Heart left ventricle (tissue), 16 donors: ENCODE data around the gene FBXL4. TPM values are rescaled to one million over a fixed set of nuclear protein-coding genes. Genes with fewer than 3 reads are reported as not detected.

Source experiments
- ATAC-seq, 4 donors: fragments of 200-7000 bp; cut with Tn5 transposase; one replicate each; pipeline ENCODE4 v1.9.1; 2020 to 2022; ENCODE audit warnings: moderate library complexity in 4 of 4, mild to moderate bottlenecking in 3 of 4, moderate number of reproducible peaks in 1 of 4
- DNase-seq, 5 donors: peaks; one replicate each; pipeline ENCODE4 v3.0.0-alpha.2; 2020
- H3K27ac ChIP-seq, 12 donors: fragments of 200-600 bp; sonication (generic) in 4 of 12; one replicate each; pipeline versions ENCODE4 v1.5.0 to v1.8.0; 2016 to 2022; ENCODE audit warnings: mild to moderate bottlenecking in 2 of 12
- H3K27me3 ChIP-seq, 9 donors: fragments of 200-600 bp; sonication (generic) in 2 of 9; one replicate each; pipeline versions ENCODE4 v1.5.1 to v1.8.0; 2016 to 2022; ENCODE audit warnings: mild to moderate bottlenecking in 3 of 9
- H3K36me3 ChIP-seq, 9 donors: fragments of 200-600 bp; sonication (generic) in 2 of 9; one replicate each; pipeline versions ENCODE4 v1.5.0 to v1.8.0; 2018 to 2022; ENCODE audit warnings: mild to moderate bottlenecking in 2 of 9
- H3K4me1 ChIP-seq, 12 donors: fragments of 200-600 bp; sonication (generic) in 4 of 12; one replicate each; pipeline versions ENCODE4 v1.5.0 to v1.8.0; 2016 to 2022; ENCODE audit warnings: mild to moderate bottlenecking in 3 of 12
- H3K4me3 ChIP-seq, 12 donors: fragments of 200-600 bp; sonication (generic) in 4 of 12; one replicate each; pipeline versions ENCODE4 v1.5.0 to v1.8.0; 2017 to 2022; ENCODE audit warnings: mild to moderate bottlenecking in 9 of 12, moderate library complexity in 4 of 12
- H3K9me3 ChIP-seq, 12 donors: fragments of 200-600 bp; sonication (generic) in 4 of 12; one replicate each; pipeline versions ENCODE4 v1.5.0 to v1.8.0; 2016 to 2022; ENCODE audit warnings: mild to moderate bottlenecking in 1 of 12
- POLR2A ChIP-seq, 2 donors: fragments of 450-650 bp; IDR thresholded peaks; one replicate each; pipeline ENCODE4 v1.6.1; 2017; ENCODE audit warnings: antibody characterized with exemption in 2 of 2, mild to moderate bottlenecking in 2 of 2, moderate library complexity in 2 of 2
- WGBS, 4 donors: extraction: QIAGEN DNeasy Blood & Tissue Kit in 2 of 4; methylation state at CpG; one replicate each; pipeline versions ENCODE4 v1.1.5 to v1.1.7; 2013 to 2018; 5-methylcytosine and 5-hydroxymethylcytosine counted together
- intact Hi-C, 10 donors: fragments of 100-400 bp; cut with DNase I; formaldehyde crosslinking; loops; one replicate each; pipeline versions ENCODE4 v1.11.1 to v1.14.2; 2022
- polyA plus RNA-seq, 2 donors: library from polyadenylated mRNA; stranded (reverse); fragments of 200-250 nt; gene quantifications; one replicate each; pipeline ENCODE4 v1.2.3, GENCODE V29; 2013
- total RNA-seq, 9 donors: library from RNA; depleted of rRNA in 2 of 9; stranded (reverse); fragments of >200 nt in 2 of 9; fragmentation: NEBNext Ultra II Directional in 3 of 9; extraction: Animal tissue kit (Norgen Biotek cat#: 25700) in 3 of 9; gene quantifications; one replicate each; pipeline versions ENCODE4 v1.1.0 to v1.2.4, GENCODE V29; 2016 to 2023
- TF ChIP-seq, protein P1 (sequence below), 12 donors: fragments of 200-600 bp; sonication (generic) in 4 of 12; IDR thresholded peaks; one replicate each; pipeline versions ENCODE4 v1.5.0 to v1.8.0; 2018 to 2022; ENCODE audit warnings: antibody characterized with exemption in 12 of 12, mild to moderate bottlenecking in 5 of 12
- donor health status: ischemic (EF 13 %, LVEDD 7.1; RV severe dilation, severe dysfunction).
- donor health status: healthy with polysubstance abuse.
- donor health status: DM: no; HTN: yes; CAD: no.
- donor health status: DM: no; HTN: no; CAD: no.
- donor health status: ischemic (EF 25% LVEDD 6.9; RV normal size, moderate dysfunction).
- donor health status: ischemic (EF 25% LVEDD 5.7; RV mildly dilated, moderate dysfunction).
- donor health status: healthy.
- donor health status: DM: yes; HTN: yes; CAD: no.
- donor health status: ischemic (EF 35%, LVEDD 5.7; RV mildly dilated, moderate dysfunction).
- donor health status: nonischemic (EF 11% LVEDD 7.7; RV severe dilation, severe dysfunction).
- donor health status: DM: yes; HTN: yes; CAD: no.
- donor health status: PGD.
- donor health status: ischemic (EF 29% LVEDD 5.4; RV normal size, mild dysfunction).
- donor health status: nonischemic (EF 23%, LVEDD 6.1; RV moderate dilation, normal function).

FBXL4 gene
- total and polyA plus RNA-seq, 11 donors, result 2.9 to 22.0 (median 15.9) TPM

DNA sequence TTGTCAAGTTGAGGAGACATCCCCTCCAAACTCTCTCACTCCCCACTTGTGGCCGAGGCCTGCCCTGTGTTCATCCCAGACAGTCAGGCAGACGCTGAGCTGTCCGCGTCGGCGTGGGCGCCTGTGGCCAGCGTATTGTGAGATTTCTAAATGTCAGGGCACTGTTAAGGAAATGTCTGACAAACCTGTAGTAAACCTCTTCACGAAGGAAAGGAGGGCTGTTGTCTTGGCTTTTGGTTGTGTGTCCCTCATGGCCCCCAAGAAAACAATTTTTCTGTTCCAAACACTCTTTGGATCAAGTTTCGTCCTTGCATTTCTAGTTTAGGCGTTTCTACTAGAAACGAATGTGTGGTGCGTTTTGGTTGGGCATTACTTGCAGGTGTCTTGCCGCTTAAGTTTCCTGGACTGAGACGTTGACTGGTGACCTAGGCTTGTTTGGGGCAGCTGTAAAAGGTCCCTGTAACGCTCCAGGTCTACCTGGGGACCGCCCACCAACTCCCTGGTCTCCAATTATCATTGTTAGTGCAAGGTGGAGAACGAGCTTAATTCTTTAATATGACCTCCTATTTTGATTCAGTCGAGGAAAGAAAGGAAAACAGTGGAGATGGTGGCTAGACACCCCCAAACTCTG lies 122.0 kb downstream of the FBXL4 start:
- H3K27me3 ChIP-seq, result peaks cover 68 to 100% (median 89%) of the 10 kb centered on the region in 9 donors
- TF ChIP-seq, protein P1, sequence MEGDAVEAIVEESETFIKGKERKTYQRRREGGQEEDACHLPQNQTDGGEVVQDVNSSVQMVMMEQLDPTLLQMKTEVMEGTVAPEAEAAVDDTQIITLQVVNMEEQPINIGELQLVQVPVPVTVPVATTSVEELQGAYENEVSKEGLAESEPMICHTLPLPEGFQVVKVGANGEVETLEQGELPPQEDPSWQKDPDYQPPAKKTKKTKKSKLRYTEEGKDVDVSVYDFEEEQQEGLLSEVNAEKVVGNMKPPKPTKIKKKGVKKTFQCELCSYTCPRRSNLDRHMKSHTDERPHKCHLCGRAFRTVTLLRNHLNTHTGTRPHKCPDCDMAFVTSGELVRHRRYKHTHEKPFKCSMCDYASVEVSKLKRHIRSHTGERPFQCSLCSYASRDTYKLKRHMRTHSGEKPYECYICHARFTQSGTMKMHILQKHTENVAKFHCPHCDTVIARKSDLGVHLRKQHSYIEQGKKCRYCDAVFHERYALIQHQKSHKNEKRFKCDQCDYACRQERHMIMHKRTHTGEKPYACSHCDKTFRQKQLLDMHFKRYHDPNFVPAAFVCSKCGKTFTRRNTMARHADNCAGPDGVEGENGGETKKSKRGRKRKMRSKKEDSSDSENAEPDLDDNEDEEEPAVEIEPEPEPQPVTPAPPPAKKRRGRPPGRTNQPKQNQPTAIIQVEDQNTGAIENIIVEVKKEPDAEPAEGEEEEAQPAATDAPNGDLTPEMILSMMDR (IDR thresholded peaks at IDR 0.05), result no peak
- no peak for TF ChIP-seq POLR2A (IDR thresholded peaks at IDR 0.05)
- ATAC-seq (no peak), DNase-seq (no peak)
- H3K27ac ChIP-seq, result no peak overlapping the region
- intact Hi-C loops, result no loop called here
- WGBS, 4 donors, result 3 to 8% (median 4%) methylated on average over 19 of the region's 19 CpGs
- H3K36me3 ChIP-seq, result no peaks in the 10 kb centered on the region
- no peaks in the 10 kb centered on the region for H3K9me3 ChIP-seq
- no peak overlapping the region for H3K4me3 ChIP-seq
- peaks cover 0 to 30% (median 7%) of the 10 kb centered on the region in 12 donors for H3K4me1 ChIP-seq

DNA sequence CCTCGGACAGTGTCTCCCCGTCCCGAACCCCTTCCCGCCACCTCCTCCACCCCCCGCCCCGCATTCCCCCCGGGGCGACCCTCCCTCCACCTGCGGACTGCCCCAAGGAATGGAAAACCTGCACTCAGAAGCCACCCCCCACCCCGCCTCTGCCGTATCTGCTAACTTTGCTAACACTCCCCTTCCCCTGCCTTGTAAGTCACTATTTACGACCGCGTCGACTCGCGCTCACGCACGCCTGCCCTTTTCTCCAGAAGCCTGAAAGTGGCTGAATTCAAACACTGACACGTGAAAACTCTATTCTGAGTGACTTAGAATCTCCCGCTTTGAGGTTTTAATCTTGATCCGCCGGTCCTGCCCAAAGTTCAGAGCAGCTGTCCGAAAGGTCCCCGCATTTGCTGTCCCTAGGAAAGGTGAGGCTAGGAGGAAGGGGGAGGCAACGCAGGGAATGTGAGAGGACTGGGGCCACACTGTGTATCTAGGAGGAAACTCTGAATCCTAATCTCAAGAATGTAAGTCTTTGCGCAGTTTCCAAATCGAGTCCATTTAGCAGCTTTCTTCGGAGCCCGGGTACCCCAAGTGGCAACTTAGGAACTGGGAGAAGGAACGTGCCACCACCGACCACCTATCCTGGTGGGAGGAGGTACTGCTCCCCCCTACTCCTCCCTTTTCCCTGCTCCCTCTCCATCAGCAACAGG lies 122.7 kb downstream of the FBXL4 start:
- TF ChIP-seq, protein P1 (IDR thresholded peaks at IDR 0.05), result no peak
- no peak for TF ChIP-seq POLR2A (IDR thresholded peaks at IDR 0.05)
- 2 to 5% (median 3%) methylated on average over 24 to 32 of the region's 32 CpGs for WGBS, 4 donors

DNA sequence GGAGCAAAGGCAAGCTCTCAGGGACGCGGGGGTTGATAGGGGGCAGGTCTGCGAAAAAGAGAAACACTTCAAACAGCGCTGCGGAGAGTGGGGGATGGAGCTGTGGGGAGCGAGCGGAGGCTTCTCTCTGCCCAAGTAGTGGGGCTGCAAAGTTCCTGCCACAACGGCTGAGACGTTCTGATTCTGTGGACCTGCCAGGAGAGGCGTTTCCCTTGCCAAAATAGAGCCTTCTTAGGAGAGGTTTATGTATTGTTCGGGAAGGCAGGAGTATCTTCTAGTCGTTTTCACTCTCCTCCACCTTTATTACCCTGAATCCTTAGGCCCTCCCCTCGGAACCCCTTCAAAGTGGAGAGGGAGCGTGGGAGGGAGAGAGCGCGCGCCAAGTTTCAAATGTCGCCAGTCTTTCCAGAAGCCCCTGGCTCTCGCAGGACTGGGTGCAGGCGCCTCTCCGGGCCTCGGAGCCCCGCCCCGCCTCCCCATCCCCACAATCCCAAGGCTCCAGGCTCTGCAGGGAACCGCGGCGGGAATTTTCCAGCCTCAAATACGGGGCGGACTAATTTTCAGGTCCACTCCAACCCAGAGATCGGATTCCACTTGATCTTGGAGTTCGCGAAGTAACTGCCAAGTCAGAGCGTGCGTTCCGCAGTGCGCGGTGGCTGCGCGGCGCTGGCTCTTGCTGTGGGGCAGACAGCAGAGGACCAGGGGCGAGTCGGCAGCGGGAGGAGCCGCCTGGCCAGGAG lies 123.4 kb downstream of the FBXL4 start:
- WGBS, 4 donors, result 1 to 2% (median 1%) methylated on average over 32 to 44 of the region's 44 CpGs
- Histone ChIP-seq H3K4me1 (peaks cover 0 to 30% (median 7%) of the 10 kb centered on the region in 12 donors), H3K9me3 (no peaks in the 10 kb centered on the region), H3K27me3 (peaks cover 57 to 98% (median 75%) of the 10 kb centered on the region in 9 donors), H3K4me3 (peak overlapping the region in 3 of 12 donors; percentile 7 to 28 (median 12)), H3K27ac (no peak overlapping the region), H3K36me3 (no peaks in the 10 kb centered on the region)
- no peak for TF ChIP-seq POLR2A (IDR thresholded peaks at IDR 0.05)
- TF ChIP-seq, protein P1 (IDR thresholded peaks at IDR 0.05), result no peak
- DNase-seq (no peak), ATAC-seq (no peak)
- intact Hi-C loops, result no loop called here

More for the DNA sequence above, 122.7 kb downstream of the FBXL4 start:
- H3K4me1 ChIP-seq, result peaks cover 0 to 30% (median 7%) of the 10 kb centered on the region in 12 donors
- peaks cover 61 to 98% (median 82%) of the 10 kb centered on the region in 9 donors for H3K27me3 ChIP-seq
- ATAC-seq (no peak), DNase-seq (no peak)
- peak overlapping the region in 2 of 12 donors; percentile 12 to 28 for H3K4me3 ChIP-seq
- no peaks in the 10 kb centered on the region for H3K9me3 ChIP-seq
- H3K27ac ChIP-seq, result no peak overlapping the region
- intact Hi-C loops, result no loop called here
- H3K36me3 ChIP-seq, result no peaks in the 10 kb centered on the region
